HG02970 (cell line): ENCODE measurements around the gene COL15A1.
"Not testable (repeated sequence)": the region's sequence is repeated elsewhere in the genome, so short reads cannot be mapped to it uniquely, and the experiment has no call there.

Source experiments
- ATAC-seq: cut with Tn5 transposase; IDR thresholded peaks from one replicate; pipeline ENCODE4 v1.9.1; 2021; ENCODE audit warnings: mild to moderate bottlenecking, moderate library complexity, moderate number of reproducible peaks; ENCODE audit not compliant: unreplicated experiment, low FRiP score

COL15A1 gene

GRCh38 chr9:99005651-99006050 lies 61.9 kb downstream of the COL15A1 start:
- ATAC-seq: no peak

GRCh38 chr9:99006511-99006910 lies 62.8 kb downstream of the COL15A1 start:
- ATAC-seq: no peak

GRCh38 chr9:99006979-99007378 lies 63.3 kb downstream of the COL15A1 start:
- no peak for ATAC-seq

GRCh38 chr9:99008203-99008602 lies 64.5 kb downstream of the COL15A1 start:
- no peak for ATAC-seq

- not testable (repeated sequence) for ATAC-seq
Observed at GRCh38 chr9:99010393-99010792, 66.7 kb downstream of the COL15A1 start.

- no peak for ATAC-seq
Observed at GRCh38 chr9:99011161-99011709, 67.5 kb downstream of the COL15A1 start.

- ATAC-seq: no peak
Observed at GRCh38 chr9:99012957-99013512, 69.3 kb downstream of the COL15A1 start.

GRCh38 chr9:99013550-99013949 lies 69.8 kb downstream of the COL15A1 start:
- ATAC-seq: no peak

- no peak for ATAC-seq
Observed at GRCh38 chr9:99015448-99015847, 71.7 kb downstream of the COL15A1 start.

- ATAC-seq: no peak
Observed at GRCh38 chr9:99015890-99016289, 72.2 kb downstream of the COL15A1 start.

- no peak for ATAC-seq
Observed at GRCh38 chr9:99016681-99017387, 73.1 kb downstream of the COL15A1 start.

- no peak for ATAC-seq
Observed at GRCh38 chr9:99018653-99019052, 74.9 kb downstream of the COL15A1 start.

GRCh38 chr9:99019510-99020331 lies 76.0 kb downstream of the COL15A1 start:
- ATAC-seq: no peak

GRCh38 chr9:99020786-99021436 lies 77.2 kb downstream of the COL15A1 start:
- no peak for ATAC-seq

GRCh38 chr9:99021512-99021911 lies 77.8 kb downstream of the COL15A1 start:
- ATAC-seq: no peak

GRCh38 chr9:99023231-99023630 lies 79.5 kb downstream of the COL15A1 start:
- no peak for ATAC-seq

GRCh38 chr9:99023831-99024230 lies 80.1 kb downstream of the COL15A1 start:
- no peak for ATAC-seq

GRCh38 chr9:99024959-99025358 lies 81.3 kb downstream of the COL15A1 start:
- no peak for ATAC-seq

- ATAC-seq: no peak
Observed at GRCh38 chr9:99025616-99026270, 82.0 kb downstream of the COL15A1 start.

- no peak for ATAC-seq
Observed at GRCh38 chr9:99026271-99026955, 82.7 kb downstream of the COL15A1 start.
